ENCODE results near the gene TNIK.

- TF ChIP-seq RAD21 (conservative IDR thresholded peaks at IDR 0.05): no peak
- no peak for TF ChIP-seq POLR2AphosphoS5 (IDR thresholded peaks at IDR 0.05)
- no peak for TF ChIP-seq CTCF (IDR thresholded peaks at IDR 0.05; ENCODE audit: poor library complexity, severe bottlenecking)
- no peak for TF ChIP-seq EZH2 (IDR thresholded peaks at IDR 0.05; ENCODE audit: borderline replicate concordance, insufficient read depth, low read length, poor library complexity, severe bottlenecking)
- TF ChIP-seq TAF1 (IDR thresholded peaks at IDR 0.05; ENCODE audit: low read depth): no peak
Observed at GRCh38 chr3:171199473-171199829, 260.8 kb downstream of the TNIK start.
